Erythroblast (primary cell): Measurements from ENCODE around the gene KCNE2.

Experiments used
- GATA1 ChIP-seq: IDR thresholded peaks from 2 replicates; pipeline ENCODE4 v1.6.1; 2011; ENCODE audit warnings: low read depth, mild to moderate bottlenecking, control low read depth, low read length, moderate library complexity
- POLR2A ChIP-seq: IDR thresholded peaks from 2 replicates; pipeline ENCODE4 v1.6.1; 2011; ENCODE audit warnings: mild to moderate bottlenecking, low read length

GRCh38 chr21:34338226-34338625 is 25.6 kb upstream of the KCNE2 start:
- TF ChIP-seq POLR2A: no peak
- TF ChIP-seq GATA1: no peak
